ENCODE measurements around the gene ROMO1.
"Not testable (repeated sequence)": the region's sequence is repeated elsewhere in the genome, so short reads cannot be mapped to it uniquely, and the experiment has no call there.

The ROMO1 gene

GRCh38 chr20:35720165-35721123, 21.2 kb downstream of the ROMO1 start:
- no peak overlapping the region for H3K4me3 ChIP-seq (ENCODE audit: low read length)
- peaks cover 97% of the 10 kb centered on the region for H3K36me3 ChIP-seq (ENCODE audit: control insufficient read depth, low read length)
- no peaks in the 10 kb centered on the region for H3K27me3 ChIP-seq (ENCODE audit: control insufficient read depth, low read length)
- no peaks in the 10 kb centered on the region for H3K4me1 ChIP-seq (ENCODE audit: control insufficient read depth, low read length)
- H3K27ac ChIP-seq (ENCODE audit: low read depth, low read length) = no peak overlapping the region
- H3K79me2 ChIP-seq (ENCODE audit: control insufficient read depth, low read length) = peaks cover 96% of the 10 kb centered on the region
- TF ChIP-seq CTCF (IDR thresholded peaks at IDR 0.05; ENCODE audit: low read depth, low read length, poor library complexity, severe bottlenecking) (no peak), EZH2phosphoT487 (IDR thresholded peaks at IDR 0.05; ENCODE audit: borderline replicate concordance, low read length) (no peak)
- H3F3A ChIP-seq (ENCODE audit: control insufficient read depth, insufficient read depth) = peaks cover 38% of the 10 kb centered on the region
- H3K9me2 ChIP-seq (replicated peaks; ENCODE audit: control insufficient read depth, low read length) = no peaks in the 10 kb centered on the region
- H3K4me2 ChIP-seq (ENCODE audit: low read length) = no peak overlapping the region
- no peaks in the 10 kb centered on the region for H3K9me3 ChIP-seq (ENCODE audit: control insufficient read depth, insufficient read depth, low read length)
- H4K20me1 ChIP-seq (ENCODE audit: control insufficient read depth, insufficient read depth, low read depth, low read length) = peaks cover 23% of the 10 kb centered on the region; the same call in 1 of the 2 replicates

GRCh38 chr20:35721219-35721618, 22.0 kb downstream of the ROMO1 start:
- Histone ChIP-seq H3K79me2 (ENCODE audit: control insufficient read depth, low read length) (peaks cover 97% of the 10 kb centered on the region), H4K20me1 (ENCODE audit: control insufficient read depth, insufficient read depth, low read depth, low read length) (peaks cover 23% of the 10 kb centered on the region; the same call in 1 of the 2 replicates), H3K4me3 (ENCODE audit: low read length) (no peak overlapping the region), H3K4me2 (ENCODE audit: low read length) (no peak overlapping the region), H3K9me3 (ENCODE audit: control insufficient read depth, insufficient read depth, low read length) (no peaks in the 10 kb centered on the region), H3K27me3 (ENCODE audit: control insufficient read depth, low read length) (no peaks in the 10 kb centered on the region), H3K4me1 (ENCODE audit: control insufficient read depth, low read length) (no peaks in the 10 kb centered on the region), H3K36me3 (ENCODE audit: control insufficient read depth, low read length) (peaks cover 98% of the 10 kb centered on the region), H3F3A (ENCODE audit: control insufficient read depth, insufficient read depth) (peaks cover 32% of the 10 kb centered on the region), H3K9me2 (replicated peaks; ENCODE audit: control insufficient read depth, low read length) (no peaks in the 10 kb centered on the region), H3K27ac (ENCODE audit: low read depth, low read length) (no peak overlapping the region)
- TF ChIP-seq EZH2phosphoT487 (IDR thresholded peaks at IDR 0.05; ENCODE audit: borderline replicate concordance, low read length) (no peak), CTCF (IDR thresholded peaks at IDR 0.05; ENCODE audit: low read depth, low read length, poor library complexity, severe bottlenecking) (no peak)

- H3K79me2 ChIP-seq (ENCODE audit: control insufficient read depth, low read length) = peaks cover 97% of the 10 kb centered on the region
- H3K36me3 ChIP-seq (ENCODE audit: control insufficient read depth, low read length) = peaks cover 98% of the 10 kb centered on the region
- no peak overlapping the region for H3K4me2 ChIP-seq (ENCODE audit: low read length)
- H3F3A ChIP-seq (ENCODE audit: control insufficient read depth, insufficient read depth) = peaks cover 28% of the 10 kb centered on the region
- no peaks in the 10 kb centered on the region for H3K4me1 ChIP-seq (ENCODE audit: control insufficient read depth, low read length)
- H3K27me3 ChIP-seq (ENCODE audit: control insufficient read depth, low read length) = no peaks in the 10 kb centered on the region
- no peaks in the 10 kb centered on the region for H3K9me3 ChIP-seq (ENCODE audit: control insufficient read depth, insufficient read depth, low read length)
- H3K4me3 ChIP-seq (ENCODE audit: low read length) = no peak overlapping the region
- H4K20me1 ChIP-seq (ENCODE audit: control insufficient read depth, insufficient read depth, low read depth, low read length) = peaks cover 23% of the 10 kb centered on the region; the same call in 1 of the 2 replicates
- no peak overlapping the region for H3K27ac ChIP-seq (ENCODE audit: low read depth, low read length)
- no peaks in the 10 kb centered on the region for H3K9me2 ChIP-seq (replicated peaks; ENCODE audit: control insufficient read depth, low read length)
- TF ChIP-seq CTCF (IDR thresholded peaks at IDR 0.05; ENCODE audit: low read depth, low read length, poor library complexity, severe bottlenecking) = no peak
- TF ChIP-seq EZH2phosphoT487 (IDR thresholded peaks at IDR 0.05; ENCODE audit: borderline replicate concordance, low read length) = no peak
Observed at GRCh38 chr20:35721621-35722020, 22.4 kb downstream of the ROMO1 start.

- H3K4me2 ChIP-seq (ENCODE audit: low read length); H3K27me3 ChIP-seq (ENCODE audit: control insufficient read depth, low read length); H3K27ac ChIP-seq (ENCODE audit: low read depth, low read length); H3K9me3 ChIP-seq (ENCODE audit: control insufficient read depth, insufficient read depth, low read length); H3K4me3 ChIP-seq (ENCODE audit: low read length); H3K4me1 ChIP-seq (ENCODE audit: control insufficient read depth, low read length); H3K9me2 ChIP-seq (replicated peaks; ENCODE audit: control insufficient read depth, low read length): not testable (repeated sequence)
- peaks cover 97% of the 10 kb centered on the region for H3K36me3 ChIP-seq (ENCODE audit: control insufficient read depth, low read length)
- H4K20me1 ChIP-seq (ENCODE audit: control insufficient read depth, insufficient read depth, low read depth, low read length) = peaks cover 18% of the 10 kb centered on the region; the same call in 1 of the 2 replicates
- peaks cover 28% of the 10 kb centered on the region for H3F3A ChIP-seq (ENCODE audit: control insufficient read depth, insufficient read depth)
- peaks cover 94% of the 10 kb centered on the region for H3K79me2 ChIP-seq (ENCODE audit: control insufficient read depth, low read length)
Observed at GRCh38 chr20:35723275-35723639, 24.1 kb downstream of the ROMO1 start.

GRCh38 chr20:35723652-35724320, 24.6 kb downstream of the ROMO1 start:
- H3K27ac ChIP-seq (ENCODE audit: low read depth, low read length); H3K4me3 ChIP-seq (ENCODE audit: low read length); H3K9me3 ChIP-seq (ENCODE audit: control insufficient read depth, insufficient read depth, low read length); H3K4me2 ChIP-seq (ENCODE audit: low read length); H3K27me3 ChIP-seq (ENCODE audit: control insufficient read depth, low read length); H3K4me1 ChIP-seq (ENCODE audit: control insufficient read depth, low read length); H3K9me2 ChIP-seq (replicated peaks; ENCODE audit: control insufficient read depth, low read length): not testable (repeated sequence)
- Histone ChIP-seq H3F3A (ENCODE audit: control insufficient read depth, insufficient read depth) (peaks cover 28% of the 10 kb centered on the region), H3K36me3 (ENCODE audit: control insufficient read depth, low read length) (peaks cover 97% of the 10 kb centered on the region), H4K20me1 (ENCODE audit: control insufficient read depth, insufficient read depth, low read depth, low read length) (peaks cover 17% of the 10 kb centered on the region; the same call in 1 of the 2 replicates), H3K79me2 (ENCODE audit: control insufficient read depth, low read length) (peaks cover 93% of the 10 kb centered on the region)
